Measurements from ENCODE around the gene MAZ. TPM values are rescaled to one million over a fixed set of nuclear protein-coding genes. Genes with fewer than 3 reads are reported as not detected.
"Not testable (repeated sequence)": the region's sequence is repeated elsewhere in the genome, so short reads cannot be mapped to it uniquely, and the experiment has no call there.

MAZ gene
- polyA plus RNA-seq, 1 experiment: 172 TPM

GRCh38 chr16:29824589-29825144 lies 18.3 kb downstream of the MAZ start:
- ChIA-PET CTCF (interaction anchor here (0.6 to 11.3 kb wide), 5 partner anchors 9 to 41 kb away, joined by 3 to 81 read pairs (median 4); partner anchors contain the start of gene PAGR1), POLR2A (interaction anchor here (0.7 to 0.8 kb wide), 3 partner anchors 14 to 41 kb away, joined by 4 to 15 read pairs (median 6); no protein-coding TSS in a partner anchor)
- peaks cover 5% of the 10 kb centered on the region for H3K36me3 ChIP-seq (ENCODE audit: control insufficient read depth, insufficient read depth, low read length)
- TF ChIP-seq CTCF (IDR thresholded peaks at IDR 0.05; ENCODE audit: insufficient read depth, low read depth, low read length): no peak
- H3K4me3 ChIP-seq (ENCODE audit: low read depth, low read length): no peak overlapping the region
- H3K27me3 ChIP-seq (ENCODE audit: control insufficient read depth, insufficient read depth, low read length): no peaks in the 10 kb centered on the region
- peak; percentile 49 for DNase-seq (ENCODE audit: low read depth)

DNA sequence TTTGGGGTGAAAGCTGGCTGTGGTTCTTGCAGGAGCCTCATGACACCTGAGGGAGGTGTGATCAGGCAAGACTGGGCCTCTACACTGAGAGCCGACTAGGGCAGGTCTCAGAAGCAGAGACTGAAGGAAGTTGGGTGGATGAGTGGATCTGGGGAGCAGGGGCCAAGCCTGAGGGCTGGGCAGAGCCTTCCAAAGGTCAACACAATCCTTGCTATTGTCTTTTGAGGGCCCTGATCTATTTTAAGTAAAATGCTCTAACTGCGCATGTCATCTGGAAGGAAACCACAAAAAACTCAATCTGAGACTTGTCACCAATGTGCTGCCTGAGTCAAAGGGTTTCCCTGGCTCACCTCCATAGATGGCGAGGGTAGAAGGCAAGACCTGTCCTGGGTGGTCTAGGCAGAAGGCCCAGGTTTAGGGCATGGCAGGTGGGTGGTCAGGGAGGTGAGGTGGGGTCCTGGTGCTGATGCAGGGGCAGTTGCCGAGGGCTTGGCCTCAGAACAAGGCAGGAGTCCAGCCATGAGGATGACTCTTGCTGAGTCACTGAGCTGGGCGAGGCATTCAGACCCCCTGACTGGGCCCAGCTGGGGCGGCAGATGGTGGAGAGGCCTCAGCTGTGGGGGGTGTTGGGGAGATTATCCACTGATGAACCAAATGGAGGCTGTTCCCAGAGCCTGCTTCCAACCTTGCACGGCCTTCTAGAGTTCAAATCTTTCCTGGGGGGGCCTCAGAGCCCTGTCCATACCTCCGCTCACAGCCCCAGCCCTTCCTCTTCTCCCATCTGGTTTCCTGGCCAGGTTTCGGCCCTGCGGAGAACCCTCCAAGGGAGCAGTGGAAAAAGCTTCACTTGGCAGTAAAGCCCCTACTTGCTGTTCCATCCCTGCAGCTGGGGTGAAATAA lies 19.1 kb downstream of the MAZ start:
- TF ChIP-seq CTCF (IDR thresholded peaks at IDR 0.05; ENCODE audit: insufficient read depth, low read depth, low read length): no peak
- POLR2A ChIA-PET: interaction anchor here (0.8 kb wide), 1 partner anchor 15 kb away, joined by 4 read pairs; no protein-coding TSS in a partner anchor
- no peak for DNase-seq (ENCODE audit: low read depth)
- CTCF ChIA-PET: interaction anchor here (0.7 to 11.3 kb wide), 5 partner anchors 10 to 22 kb away, joined by 3 to 81 read pairs (median 4); partner anchors contain the start of gene PAGR1
- peaks cover 10% of the 10 kb centered on the region for H3K36me3 ChIP-seq (ENCODE audit: control insufficient read depth, insufficient read depth, low read length)
- no peak overlapping the region for H3K4me3 ChIP-seq (ENCODE audit: low read depth, low read length)
- no peaks in the 10 kb centered on the region for H3K27me3 ChIP-seq (ENCODE audit: control insufficient read depth, insufficient read depth, low read length)

GRCh38 chr16:29826342-29826695 lies 20.0 kb downstream of the MAZ start:
- peaks cover 17% of the 10 kb centered on the region for H3K36me3 ChIP-seq (ENCODE audit: control insufficient read depth, insufficient read depth, low read length)
- CTCF ChIA-PET: interaction anchor here (0.7 to 11.3 kb wide), 4 partner anchors 10 to 21 kb away, joined by 3 to 81 read pairs (median 3); partner anchors contain the start of gene PAGR1
- no peak for TF ChIP-seq CTCF (IDR thresholded peaks at IDR 0.05; ENCODE audit: insufficient read depth, low read depth, low read length)
- H3K4me3 ChIP-seq (ENCODE audit: low read depth, low read length): no peak overlapping the region
- no peaks in the 10 kb centered on the region for H3K27me3 ChIP-seq (ENCODE audit: control insufficient read depth, insufficient read depth, low read length)
- POLR2A ChIA-PET: no interaction called here
- DNase-seq (ENCODE audit: low read depth): no peak

DNA sequence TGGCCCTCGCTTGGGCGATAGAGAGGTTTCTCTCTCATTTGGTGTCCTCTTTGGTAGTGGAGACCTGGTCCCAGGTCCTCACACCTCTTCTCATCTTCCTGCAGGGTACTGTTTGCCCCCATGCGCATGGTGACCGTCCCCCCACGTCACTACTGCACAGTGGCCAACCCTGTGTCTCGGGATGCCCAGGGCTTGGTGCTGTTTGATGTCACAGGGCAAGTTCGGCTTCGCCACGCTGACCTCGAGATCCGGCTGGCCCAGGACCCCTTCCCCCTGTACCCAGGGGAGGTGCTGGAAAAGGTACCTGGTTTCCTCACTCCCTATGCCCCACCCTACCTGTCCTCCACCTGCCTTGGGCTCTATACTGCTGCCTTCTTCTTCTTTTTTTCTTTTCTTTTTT lies 24.4 kb downstream of the MAZ start:
- ChIA-PET CTCF (no interaction called here), POLR2A (no interaction called here)
- H3K36me3 ChIP-seq (ENCODE audit: control insufficient read depth, insufficient read depth, low read length): peaks cover 33% of the 10 kb centered on the region
- H3K27me3 ChIP-seq (ENCODE audit: control insufficient read depth, insufficient read depth, low read length): no peaks in the 10 kb centered on the region
- H3K4me3 ChIP-seq (ENCODE audit: low read depth, low read length): no peak overlapping the region
- TF ChIP-seq CTCF (IDR thresholded peaks at IDR 0.05; ENCODE audit: insufficient read depth, low read depth, low read length): no peak
- DNase-seq (ENCODE audit: low read depth): no peak

DNA sequence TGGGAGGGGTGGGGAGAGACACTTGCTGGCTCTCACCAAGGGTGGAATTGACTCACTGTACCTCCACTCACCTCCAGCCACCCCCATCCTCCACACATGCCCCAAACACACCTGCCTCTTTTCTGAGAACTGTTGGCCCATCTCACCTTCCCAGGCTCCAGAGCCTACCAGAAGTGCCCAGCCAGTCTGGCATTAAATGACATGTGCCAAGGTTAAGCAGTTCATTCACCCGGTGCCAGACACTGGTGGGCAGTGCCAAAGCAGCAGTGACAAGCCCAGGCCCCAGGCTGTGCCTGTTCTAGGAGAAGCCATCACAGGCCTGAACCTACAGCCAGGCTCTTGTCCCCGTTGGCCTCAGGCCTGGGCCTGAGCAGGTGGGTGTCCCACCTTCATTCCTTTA lies 25.2 kb downstream of the MAZ start:
- POLR2A ChIA-PET: no interaction called here
- no peak for TF ChIP-seq CTCF (IDR thresholded peaks at IDR 0.05; ENCODE audit: insufficient read depth, low read depth, low read length)
- CTCF ChIA-PET: no interaction called here

GRCh38 chr16:29833219-29833618 lies 26.9 kb downstream of the MAZ start:
- H3K36me3 ChIP-seq (ENCODE audit: control insufficient read depth, insufficient read depth, low read length): peaks cover 41% of the 10 kb centered on the region
- not testable (repeated sequence) for H3K27me3 ChIP-seq (ENCODE audit: control insufficient read depth, insufficient read depth, low read length); H3K4me3 ChIP-seq (ENCODE audit: low read depth, low read length); DNase-seq (ENCODE audit: low read depth)
- POLR2A ChIA-PET: interaction anchor here (0.7 kb wide), 1 partner anchor 35 kb away, joined by 8 read pairs; no protein-coding TSS in a partner anchor
- CTCF ChIA-PET: interaction anchor here (4.8 kb wide), 1 partner anchor 15 kb away, joined by 16 read pairs; no protein-coding TSS in a partner anchor

More for the DNA sequence above, 25.2 kb downstream of the MAZ start:
- Histone ChIP-seq H3K27me3 (ENCODE audit: control insufficient read depth, insufficient read depth, low read length) (no peaks in the 10 kb centered on the region), H3K4me3 (ENCODE audit: low read depth, low read length) (no peak overlapping the region), H3K36me3 (ENCODE audit: control insufficient read depth, insufficient read depth, low read length) (peaks cover 31% of the 10 kb centered on the region)
- no peak for DNase-seq (ENCODE audit: low read depth)

All from BJ (cell line).